ENCODE measurements around the gene EMSY.
A peak's percentile ranks its signal among the peaks of the same experiment; 100 is the strongest.

Gene EMSY

GRCh38 chr11:76598426-76598839, 153.6 kb downstream of the EMSY start:
- DNase-seq (ENCODE audit: low spot score): peak; percentile 70

- DNase-seq (ENCODE audit: low spot score): no peak
These were observed 154.5 kb downstream of the EMSY start for GRCh38 chr11:76599041-76600013.

- DNase-seq (ENCODE audit: low spot score): no peak
These were observed 155.4 kb downstream of the EMSY start for GRCh38 chr11:76600124-76600655.

GRCh38 chr11:76601272-76601671, 156.5 kb downstream of the EMSY start:
- no peak for DNase-seq (ENCODE audit: low spot score)

- no peak for DNase-seq (ENCODE audit: low spot score)
These were observed 156.9 kb downstream of the EMSY start for GRCh38 chr11:76601724-76602123.

- DNase-seq (ENCODE audit: low spot score): no peak
These were observed 157.6 kb downstream of the EMSY start for GRCh38 chr11:76602431-76602861.
